SK-N-SH (cell line): ENCODE data around the gene SETD4. TPM values are rescaled to one million over a fixed set of nuclear protein-coding genes. Genes with fewer than 3 reads are reported as not detected.

Experiments
- CTCF ChIA-PET: fragments of 300-600, 350-600 bp; formaldehyde crosslinking; extraction: SDS; loops from one replicate; lab custom pipeline; 2021; lab: Yijun Ruan, JAX
- POLR2A ChIA-PET: fragments of 350-600 bp; sonication (Branson Sonifier 250); formaldehyde crosslinking; extraction: SDS; loops from one replicate; lab custom pipeline; 2020; ENCODE audit warnings: antibody characterized with exemption, inconsistent platforms; lab: Yijun Ruan, JAX
- DNase-seq: peaks from one replicate; pipeline ENCODE4 v3.0.0; 2012
- H2AFZ ChIP-seq: fragments of 200-600 bp; sonication (generic); 2 replicates; pipeline ENCODE4 v1.8.1; 2016; ENCODE audit warnings: antibody characterized with exemption, mild to moderate bottlenecking, low read depth
- H3F3A ChIP-seq: fragments of 200-600 bp; sonication (generic); replicated peaks from 2 replicates; pipeline ENCODE3; 2016; ENCODE audit warnings: antibody characterized with exemption, mild to moderate bottlenecking; ENCODE audit not compliant: insufficient read depth
- H3K27ac ChIP-seq, 2 experiments: fragments of 200-500 bp in 1 of 2; fragments of 200-600 bp in 1 of 2; sonication (Bioruptor generic) in 1 of 2; sonication (generic), shearing (Covaris generic) in 1 of 2; 2 replicates each; pipeline versions ENCODE4 v1.5.1 to v1.6.1; 2014 to 2016; ENCODE audit warnings: low read depth in 2 of 2, inconsistent platforms in 1 of 2, low read length in 1 of 2, mild to moderate bottlenecking in 1 of 2, mixed read lengths in 1 of 2
- H3K27me3 ChIP-seq: fragments of 200-600 bp; sonication (generic), shearing (Covaris generic); 2 replicates; pipeline ENCODE4 v1.6.1; 2016; ENCODE audit warnings: mixed run types; ENCODE audit not compliant: insufficient read depth
- H3K36me3 ChIP-seq, 2 experiments: fragments of 200-500 bp in 1 of 2; fragments of 200-600 bp in 1 of 2; sonication (Bioruptor generic) in 1 of 2; sonication (generic) in 1 of 2; replicated peaks in 1 of 2; 2 replicates each; pipeline versions ENCODE3 to v1.5.1; 2014 to 2016; ENCODE audit warnings: low read length in 1 of 2, mild to moderate bottlenecking in 1 of 2; ENCODE audit not compliant: insufficient read depth in 2 of 2, control insufficient read depth in 1 of 2
- H3K4me1 ChIP-seq, 2 experiments: fragments of 200-500 bp in 1 of 2; fragments of 200-600 bp in 1 of 2; sonication (Bioruptor generic) in 1 of 2; sonication (generic), shearing (Covaris generic) in 1 of 2; 2 replicates each; pipeline versions ENCODE4 v1.5.1 to v1.6.1; 2014 to 2016; ENCODE audit warnings: low read depth in 1 of 2, low read length in 1 of 2, mixed run types in 1 of 2; ENCODE audit not compliant: insufficient read depth in 2 of 2, control insufficient read depth in 1 of 2
- H3K4me2 ChIP-seq: fragments of 200-600 bp; sonication (generic), shearing (Covaris generic); 2 replicates; pipeline ENCODE4 v1.6.1; 2017; ENCODE audit warnings: mixed run types
- H3K4me3 ChIP-seq, 2 experiments: fragments of 200-500 bp in 1 of 2; fragments of 200-600 bp in 1 of 2; sonication (Bioruptor generic) in 1 of 2; sonication (generic), shearing (Covaris generic) in 1 of 2; 2 replicates each; pipeline versions ENCODE4 v1.5.1 to v1.8.1; 2014 to 2016; ENCODE audit warnings: low read depth in 2 of 2, inconsistent platforms in 1 of 2, low read length in 1 of 2, mild to moderate bottlenecking in 1 of 2, mixed read lengths in 1 of 2, moderate library complexity in 1 of 2
- H3K79me2 ChIP-seq: fragments of 200-600 bp; sonication (generic); 2 replicates; pipeline ENCODE4 v1.8.1; 2017; ENCODE audit warnings: mild to moderate bottlenecking; ENCODE audit not compliant: insufficient read depth
- H3K9ac ChIP-seq: fragments of 200-600 bp; sonication (generic); 2 replicates; pipeline ENCODE4 v1.6.1; 2017; ENCODE audit warnings: mixed run types
- H3K9me2 ChIP-seq: fragments of 200-600 bp; sonication (generic); 2 replicates; pipeline ENCODE4 v1.6.1; 2017; ENCODE audit warnings: mixed run types
- H3K9me3 ChIP-seq: fragments of 200-600 bp; sonication (generic); 2 replicates; pipeline ENCODE4 v1.6.1; 2017; ENCODE audit warnings: mixed run types, mild to moderate bottlenecking, moderate library complexity
- H4K20me1 ChIP-seq: fragments of 200-600 bp; sonication (generic); 2 replicates; pipeline ENCODE4 v1.6.1; 2017; ENCODE audit warnings: mild to moderate bottlenecking, mixed run types; ENCODE audit not compliant: insufficient read depth
- CTCF ChIP-seq: fragments of 200-600 bp; sonication (generic); IDR thresholded peaks from 2 replicates; pipeline ENCODE4 v1.6.1; 2017; ENCODE audit warnings: antibody characterized with exemption, mild to moderate bottlenecking, moderate library complexity
- EP300 ChIP-seq, 2 experiments: IDR thresholded peaks; 2 replicates each; pipeline versions ENCODE4 v1.4.0 to v1.6.1; 2012; ENCODE audit warnings: borderline replicate concordance in 1 of 2, low read depth in 1 of 2, low read length in 1 of 2
- FOSL2 ChIP-seq: IDR thresholded peaks from 2 replicates; pipeline ENCODE4 v1.4.0; 2012; ENCODE audit warnings: low read depth, mild to moderate bottlenecking, moderate library complexity, borderline replicate concordance
- FOXM1 ChIP-seq: IDR thresholded peaks from 2 replicates; pipeline ENCODE4 v1.4.0; 2012; ENCODE audit warnings: low read depth, mild to moderate bottlenecking
- MXI1 ChIP-seq: IDR thresholded peaks from 2 replicates; pipeline ENCODE4 v1.6.1; 2012; ENCODE audit warnings: mild to moderate bottlenecking, low read depth, low read length, improper control_type of control experiment
- PBX3 ChIP-seq: IDR thresholded peaks from 2 replicates; pipeline ENCODE4; 2012
- POLR2AphosphoS5 ChIP-seq: IDR thresholded peaks from 2 replicates; pipeline ENCODE4 v1.6.1; 2012; ENCODE audit warnings: low read depth, low read length
- SIN3A ChIP-seq: IDR thresholded peaks from 2 replicates; pipeline ENCODE4 v1.6.1; 2012; ENCODE audit warnings: low read depth, mild to moderate bottlenecking, low read length, moderate library complexity, borderline replicate concordance
- TAF1 ChIP-seq: IDR thresholded peaks from 2 replicates; pipeline ENCODE4 v1.6.1; 2012; ENCODE audit warnings: low read depth, mild to moderate bottlenecking, low read length, moderate library complexity, borderline replicate concordance
- TEAD4 ChIP-seq: IDR thresholded peaks from 2 replicates; pipeline ENCODE4 v1.4.0; 2012; ENCODE audit warnings: mild to moderate bottlenecking, borderline replicate concordance; ENCODE audit not compliant: insufficient read depth
- USF1 ChIP-seq: IDR thresholded peaks from 2 replicates; pipeline ENCODE4 v1.4.0; 2012; ENCODE audit warnings: low read depth, borderline replicate concordance
- USF2 ChIP-seq: fragments of 150-350 bp; IDR thresholded peaks from 2 replicates; pipeline ENCODE4 v1.6.1; 2017; ENCODE audit warnings: antibody characterized with exemption, low read length, low read depth, borderline replicate concordance
- ZBTB33 ChIP-seq: IDR thresholded peaks from 2 replicates; pipeline ENCODE4 v1.4.0; 2012; ENCODE audit warnings: low read depth, borderline replicate concordance
- WGBS: methylation state at CpG from one replicate; pipeline ENCODE4 v1.1.6; 2017; ENCODE audit warnings: low lambda C conversion rate; 5-methylcytosine and 5-hydroxymethylcytosine counted together
- polyA plus RNA-seq, 3 experiments: library from polyadenylated mRNA; depleted of rRNA; stranded (reverse); fragments of >200 nt; gene quantifications; 2 replicates each; pipeline ENCODE4 v1.2.3, GENCODE V29; 2012

SETD4 gene
- polyA plus RNA-seq, 1 of the 3 experiments (the other 2 are of a cell fraction) = 15.9 TPM

- H3K9ac ChIP-seq = no peak overlapping the region
- no peak overlapping the region for H3K4me2 ChIP-seq
- H3K27me3 ChIP-seq = no peaks in the 10 kb centered on the region
- H4K20me1 ChIP-seq = no peaks in the 10 kb centered on the region
- no peak overlapping the region for H2AFZ ChIP-seq
- no peak overlapping the region for H3K4me3 ChIP-seq
- no peaks in the 10 kb centered on the region for H3K36me3 ChIP-seq
- H3K27ac ChIP-seq = no peak overlapping the region
- H3K9me2 ChIP-seq = no peaks in the 10 kb centered on the region
- no peaks in the 10 kb centered on the region for H3K4me1 ChIP-seq
- CTCF ChIA-PET = interaction anchor here (1.3 to 1.5 kb wide), 2 partner anchors 13 to 26 kb away, joined by 3 to 7 read pairs; no protein-coding TSS in a partner anchor
- no peaks in the 10 kb centered on the region for H3K9me3 ChIP-seq
- POLR2A ChIA-PET = no interaction called here
- no peaks in the 10 kb centered on the region for H3K79me2 ChIP-seq
- H3F3A ChIP-seq = no peaks in the 10 kb centered on the region
- 85% methylated on average over 3 of the region's 3 CpGs for WGBS
- TF ChIP-seq TEAD4 = no peak
- TF ChIP-seq MXI1 = no peak
- TF ChIP-seq ZBTB33 = no peak
- TF ChIP-seq SIN3A = no peak
- no peak for DNase-seq
Measured at GRCh38 chr21:36099000-36099399, 38.7 kb upstream of the SETD4 start.

GRCh38 chr21:36098182-36098532, 37.8 kb upstream of the SETD4 start:
- CTCF ChIA-PET = interaction anchor here (1.3 to 1.5 kb wide), 2 partner anchors 14 to 27 kb away, joined by 3 to 7 read pairs; no protein-coding TSS in a partner anchor
- H3K9ac ChIP-seq = no peak overlapping the region

GRCh38 chr21:36097427-36098181, 37.3 kb upstream of the SETD4 start:
- Histone ChIP-seq H3K4me2 (no peak overlapping the region), H3K27ac (no peak overlapping the region), H3K9ac (no peak overlapping the region), H3K27me3 (no peaks in the 10 kb centered on the region), H3F3A (no peaks in the 10 kb centered on the region), H3K4me1 (no peaks in the 10 kb centered on the region), H3K4me3 (no peak overlapping the region), H3K9me2 (no peaks in the 10 kb centered on the region), H4K20me1 (no peaks in the 10 kb centered on the region), H3K36me3 (no peaks in the 10 kb centered on the region), H2AFZ (no peak overlapping the region), H3K79me2 (no peaks in the 10 kb centered on the region), H3K9me3 (no peaks in the 10 kb centered on the region)
- no peak for TF ChIP-seq USF2
- TF ChIP-seq MXI1 = no peak
- TF ChIP-seq CTCF = no peak
- 0 out of 2 replicates have a peak, but pooled peaks have one; percentile 28 for TF ChIP-seq PBX3
- TF ChIP-seq USF1 = no peak
- TF ChIP-seq EP300 (IDR thresholded peaks at IDR 0.05; ENCODE audit: borderline replicate concordance in 1 of 2, low read depth in 1 of 2, low read length in 1 of 2) = no peak
- POLR2A ChIA-PET = no interaction called here
- CTCF ChIA-PET = interaction anchor here (1.3 to 3.7 kb wide), 3 partner anchors 14 to 28 kb away, joined by 3 to 14 read pairs (median 7); no protein-coding TSS in a partner anchor
- WGBS = 81% methylated on average over 8 of the region's 8 CpGs
- DNase-seq = no peak

More at GRCh38 chr21:36098182-36098532, 37.8 kb upstream of the SETD4 start:
- Histone ChIP-seq H3K27ac (no peak overlapping the region), H3K9me3 (no peaks in the 10 kb centered on the region), H3F3A (no peaks in the 10 kb centered on the region), H3K36me3 (no peaks in the 10 kb centered on the region), H3K4me1 (no peaks in the 10 kb centered on the region), H3K79me2 (no peaks in the 10 kb centered on the region), H2AFZ (no peak overlapping the region), H3K4me3 (no peak overlapping the region), H3K9me2 (no peaks in the 10 kb centered on the region), H3K27me3 (no peaks in the 10 kb centered on the region), H4K20me1 (no peaks in the 10 kb centered on the region), H3K4me2 (no peak overlapping the region)
- POLR2A ChIA-PET = no interaction called here
- TF ChIP-seq FOXM1 (no peak), TAF1 (no peak), POLR2AphosphoS5 (no peak), FOSL2 (no peak)
- no peak for DNase-seq
- 68% methylated on average over 2 of the region's 2 CpGs for WGBS
